Activated CD8-positive, alpha-beta T cell treated with anti-CD3 and anti-CD28 coated beads for 36 hours (primary cell): ENCODE measurements around the gene OSER1. TPM values are rescaled to one million over a fixed set of nuclear protein-coding genes. Genes with fewer than 3 reads are reported as not detected.

Source experiments
- ATAC-seq: fragments of 200-7000 bp; cut with Tn5 transposase; one replicate; pipeline ENCODE4 v1.10.0; 2021; ENCODE audit warnings: mild to moderate bottlenecking, moderate library complexity
- CTCF ChIA-PET: fragments of 350-600 bp; sonication (Branson Sonifier 250); formaldehyde crosslinking; loops from one replicate; lab custom pipeline; 2021; ENCODE audit warnings: antibody characterized with exemption; lab: Charles Lee
- POLR2A ChIA-PET: fragments of 350-600 bp; sonication (Branson Sonifier 250); formaldehyde crosslinking; loops from one replicate; lab custom pipeline; 2021; ENCODE audit warnings: antibody characterized with exemption; lab: Charles Lee
- DNase-seq: peaks from one replicate; pipeline ENCODE4 v3.0.0-alpha.2; 2020
- H3K27ac Mint-ChIP-seq: one replicate; pipeline ENCODE4 v1.8.0; 2021; ENCODE audit warnings: mild to moderate bottlenecking, mixed read lengths
- H3K27me3 Mint-ChIP-seq: one replicate; pipeline ENCODE4 v1.8.0; 2021; ENCODE audit warnings: mixed read lengths
- H3K36me3 Mint-ChIP-seq: one replicate; pipeline ENCODE4 v1.8.0; 2021; ENCODE audit warnings: low read depth, mixed read lengths
- H3K4me1 Mint-ChIP-seq: one replicate; pipeline ENCODE4 v1.8.0; 2021; ENCODE audit warnings: low read depth, mixed read lengths
- H3K4me3 Mint-ChIP-seq: one replicate; pipeline ENCODE4 v1.8.0; 2021; ENCODE audit warnings: mild to moderate bottlenecking, moderate library complexity, mixed read lengths
- H3K9me3 Mint-ChIP-seq: one replicate; pipeline ENCODE4 v1.8.0; 2021; ENCODE audit warnings: mixed read lengths
- intact Hi-C: fragments of 100-400 bp; cut with micrococcal nuclease; formaldehyde crosslinking; loops from one replicate; pipeline ENCODE4 v1.10.0; 2022
- total RNA-seq, 2 experiments: library from RNA; stranded (reverse); gene quantifications; one replicate each; pipeline ENCODE4 v1.2.3, GENCODE V29; 2021
- TF ChIP-seq, protein P1 (sequence below): fragments of 200-600 bp; IDR thresholded peaks from one replicate; pipeline ENCODE4 v1.8.0; 2022; ENCODE audit warnings: antibody characterized with exemption, mild to moderate bottlenecking

The OSER1 gene
- total RNA-seq, 2 experiments from 2014 or later = 20.9 to 23.3 TPM

DNA sequence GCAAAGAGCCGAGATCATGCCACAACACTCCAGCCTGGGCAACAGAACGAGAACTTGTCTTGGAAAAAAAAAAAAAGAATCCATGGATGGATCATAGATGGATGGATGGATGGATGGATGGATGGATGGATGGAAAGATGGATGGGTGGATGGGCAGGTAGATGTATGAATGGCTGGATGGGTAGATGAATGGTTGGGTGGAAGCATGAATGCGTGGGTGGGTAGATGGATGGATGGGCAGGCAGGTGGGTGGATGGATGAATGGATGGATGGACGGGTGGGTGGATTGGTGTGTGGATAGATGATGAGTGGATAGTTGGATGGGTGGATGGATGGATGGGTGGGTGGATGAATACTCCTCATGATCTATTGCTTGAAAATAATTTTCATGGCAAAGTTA lies 25.0 kb downstream of the OSER1 start:
- intact Hi-C loops = no loop called here
- H3K27me3 Mint-ChIP-seq = peaks cover 63% of the 10 kb centered on the region
- no peaks in the 10 kb centered on the region for H3K9me3 Mint-ChIP-seq
- no peak overlapping the region for H3K4me3 Mint-ChIP-seq
- H3K27ac Mint-ChIP-seq = no peak overlapping the region
- ATAC-seq (no peak), DNase-seq (no peak)
- H3K4me1 Mint-ChIP-seq = peaks cover 11% of the 10 kb centered on the region
- CTCF ChIA-PET = interaction anchor here (1.8 to 9.4 kb wide), 2 partner anchors 31 to 70 kb away, joined by 6 to 215 read pairs; no protein-coding TSS in a partner anchor
- POLR2A ChIA-PET = no interaction called here
- no peaks in the 10 kb centered on the region for H3K36me3 Mint-ChIP-seq
- TF ChIP-seq, protein P1, sequence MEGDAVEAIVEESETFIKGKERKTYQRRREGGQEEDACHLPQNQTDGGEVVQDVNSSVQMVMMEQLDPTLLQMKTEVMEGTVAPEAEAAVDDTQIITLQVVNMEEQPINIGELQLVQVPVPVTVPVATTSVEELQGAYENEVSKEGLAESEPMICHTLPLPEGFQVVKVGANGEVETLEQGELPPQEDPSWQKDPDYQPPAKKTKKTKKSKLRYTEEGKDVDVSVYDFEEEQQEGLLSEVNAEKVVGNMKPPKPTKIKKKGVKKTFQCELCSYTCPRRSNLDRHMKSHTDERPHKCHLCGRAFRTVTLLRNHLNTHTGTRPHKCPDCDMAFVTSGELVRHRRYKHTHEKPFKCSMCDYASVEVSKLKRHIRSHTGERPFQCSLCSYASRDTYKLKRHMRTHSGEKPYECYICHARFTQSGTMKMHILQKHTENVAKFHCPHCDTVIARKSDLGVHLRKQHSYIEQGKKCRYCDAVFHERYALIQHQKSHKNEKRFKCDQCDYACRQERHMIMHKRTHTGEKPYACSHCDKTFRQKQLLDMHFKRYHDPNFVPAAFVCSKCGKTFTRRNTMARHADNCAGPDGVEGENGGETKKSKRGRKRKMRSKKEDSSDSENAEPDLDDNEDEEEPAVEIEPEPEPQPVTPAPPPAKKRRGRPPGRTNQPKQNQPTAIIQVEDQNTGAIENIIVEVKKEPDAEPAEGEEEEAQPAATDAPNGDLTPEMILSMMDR = no peak

DNA sequence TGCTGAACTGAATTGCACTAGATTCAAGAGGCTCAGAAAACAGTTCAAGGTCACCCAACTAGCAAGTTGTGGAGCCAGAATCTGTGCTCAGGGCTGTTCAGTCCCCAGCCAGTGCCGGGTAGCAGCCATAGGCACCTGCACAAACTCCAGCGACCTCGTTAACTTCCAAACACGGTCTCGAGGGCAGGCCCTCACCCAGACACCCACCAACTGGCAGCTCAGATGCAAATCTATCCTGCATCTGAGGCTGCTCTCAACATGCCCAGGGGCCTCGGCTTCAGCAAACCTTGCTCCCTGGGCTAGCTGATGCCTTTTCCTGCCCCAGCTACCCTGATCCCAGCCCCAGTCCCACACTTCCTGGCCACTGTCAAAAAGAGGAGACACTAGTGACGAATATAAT lies 27.3 kb downstream of the OSER1 start:
- no peak overlapping the region for H3K27ac Mint-ChIP-seq
- POLR2A ChIA-PET = no interaction called here
- CTCF ChIA-PET = interaction anchor here (0.6 to 9.4 kb wide), 2 partner anchors 67 to 103 kb away, joined by 3 to 215 read pairs; no protein-coding TSS in a partner anchor
- H3K27me3 Mint-ChIP-seq = peaks cover 56% of the 10 kb centered on the region
- H3K36me3 Mint-ChIP-seq = no peaks in the 10 kb centered on the region
- intact Hi-C loops = no loop called here
- DNase-seq (no peak), ATAC-seq (no peak)
- TF ChIP-seq, protein P1 = no peak
- no peak overlapping the region for H3K4me3 Mint-ChIP-seq
- H3K4me1 Mint-ChIP-seq = peaks cover 10% of the 10 kb centered on the region
- H3K9me3 Mint-ChIP-seq = no peaks in the 10 kb centered on the region

DNA sequence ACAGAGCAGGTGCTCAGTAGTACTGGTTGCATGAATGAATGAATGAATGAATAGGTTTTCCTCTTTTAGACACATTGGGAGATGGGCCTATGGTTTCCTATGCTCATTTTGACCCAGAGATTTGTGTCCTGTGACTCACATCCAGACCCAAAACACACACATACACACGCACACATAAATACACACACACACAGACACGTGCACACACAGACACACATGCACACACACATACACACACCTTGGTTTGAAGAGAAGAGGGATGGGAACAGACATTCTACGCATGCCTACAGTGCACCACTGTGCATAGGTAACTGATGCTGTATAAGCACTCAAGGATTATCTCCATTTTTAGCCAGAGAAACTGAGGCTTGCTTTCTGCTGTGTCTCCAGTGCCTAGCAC lies 27.7 kb downstream of the OSER1 start:
- POLR2A ChIA-PET = no interaction called here
- intact Hi-C loops = no loop called here
- Mint-ChIP-seq H3K27ac (no peak overlapping the region), H3K4me1 (peaks cover 7% of the 10 kb centered on the region), H3K4me3 (no peak overlapping the region), H3K27me3 (peaks cover 52% of the 10 kb centered on the region), H3K9me3 (no peaks in the 10 kb centered on the region), H3K36me3 (no peaks in the 10 kb centered on the region)
- TF ChIP-seq, protein P1 = no peak
- ATAC-seq = no peak
- no peak for DNase-seq
- CTCF ChIA-PET = interaction anchor here (0.6 kb wide), 1 partner anchor 102 kb away, joined by 3 read pairs; no protein-coding TSS in a partner anchor

DNA sequence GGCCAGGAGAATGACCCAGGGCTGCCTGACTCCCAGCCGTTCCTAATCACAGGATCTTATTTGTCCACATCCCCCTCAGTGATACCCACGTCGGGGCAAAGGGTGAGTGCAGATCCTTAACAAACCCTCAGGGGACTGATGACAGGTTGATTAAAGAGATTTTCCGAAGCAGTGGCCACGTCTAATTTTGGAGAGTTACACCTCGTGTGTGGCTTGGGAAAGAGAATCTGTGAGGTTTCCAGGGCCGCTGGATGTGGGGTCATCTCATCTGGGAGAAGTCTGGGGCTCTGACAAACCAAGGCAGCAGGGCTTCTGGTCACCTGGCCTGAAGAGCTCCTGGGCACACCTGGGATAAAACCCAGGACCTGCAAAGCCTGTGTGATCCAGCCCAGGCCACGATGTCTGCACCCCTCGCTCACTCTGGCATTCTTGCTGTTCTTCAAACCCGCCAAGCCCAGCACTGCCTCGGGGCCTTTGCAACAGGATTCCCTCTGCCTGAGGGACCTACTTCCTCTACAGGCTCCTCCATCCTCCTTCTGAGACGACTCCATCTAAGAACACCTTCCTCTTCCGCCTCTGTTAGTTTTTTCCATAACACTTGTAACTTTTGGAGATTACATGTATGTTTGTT lies 28.3 kb downstream of the OSER1 start:
- Mint-ChIP-seq H3K4me1 (peaks cover 3% of the 10 kb centered on the region), H3K27me3 (peaks cover 49% of the 10 kb centered on the region), H3K27ac (no peak overlapping the region), H3K36me3 (no peaks in the 10 kb centered on the region), H3K4me3 (no peak overlapping the region), H3K9me3 (no peaks in the 10 kb centered on the region)
- intact Hi-C loops = no loop called here
- POLR2A ChIA-PET = no interaction called here
- CTCF ChIA-PET = interaction anchor here (0.6 to 5.0 kb wide), 2 partner anchors 8 to 102 kb away, joined by 3 to 34 read pairs; no protein-coding TSS in a partner anchor
- ATAC-seq (no peak), DNase-seq (no peak)
- TF ChIP-seq, protein P1 = no peak

DNA sequence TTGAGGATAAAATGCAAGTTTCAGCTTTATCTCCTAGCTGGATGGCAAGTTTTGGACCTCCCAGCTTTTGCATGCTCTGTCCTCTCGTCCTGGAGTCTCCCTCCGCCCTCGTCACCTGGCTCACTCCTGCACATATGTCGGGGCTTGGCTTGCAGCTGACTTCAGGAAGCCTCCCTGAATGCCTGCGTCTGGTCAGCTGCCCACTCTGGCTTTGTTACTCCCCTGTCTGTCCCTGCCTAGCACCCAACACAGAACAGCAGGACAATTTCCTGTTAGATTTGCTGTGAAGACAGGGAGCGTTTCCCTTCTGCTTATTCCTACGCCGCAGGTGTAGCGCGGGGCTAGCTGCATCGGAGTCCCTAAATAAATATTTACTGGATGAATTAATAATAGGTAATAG lies 29.0 kb downstream of the OSER1 start:
- POLR2A ChIA-PET = no interaction called here
- TF ChIP-seq, protein P1 = no peak
- CTCF ChIA-PET = interaction anchor here (5.0 kb wide), 1 partner anchor 8 kb away, joined by 34 read pairs; no protein-coding TSS in a partner anchor
- H3K9me3 Mint-ChIP-seq = no peaks in the 10 kb centered on the region
- ATAC-seq (no peak), DNase-seq (no peak)
- no peak overlapping the region for H3K27ac Mint-ChIP-seq
- H3K27me3 Mint-ChIP-seq = peaks cover 46% of the 10 kb centered on the region
- H3K4me3 Mint-ChIP-seq = no peak overlapping the region
- H3K4me1 Mint-ChIP-seq = peaks cover under 1% of the 10 kb centered on the region
- intact Hi-C loops = no loop called here
- H3K36me3 Mint-ChIP-seq = no peaks in the 10 kb centered on the region
